HG03457 (cell line): ENCODE measurements around the gene DMGDH.

ENCODE experiments used
- ATAC-seq: cut with Tn5 transposase; IDR thresholded peaks from one replicate; pipeline ENCODE4 v1.9.1; 2021; ENCODE audit warnings: moderate number of reproducible peaks; ENCODE audit not compliant: unreplicated experiment

The DMGDH gene

DNA sequence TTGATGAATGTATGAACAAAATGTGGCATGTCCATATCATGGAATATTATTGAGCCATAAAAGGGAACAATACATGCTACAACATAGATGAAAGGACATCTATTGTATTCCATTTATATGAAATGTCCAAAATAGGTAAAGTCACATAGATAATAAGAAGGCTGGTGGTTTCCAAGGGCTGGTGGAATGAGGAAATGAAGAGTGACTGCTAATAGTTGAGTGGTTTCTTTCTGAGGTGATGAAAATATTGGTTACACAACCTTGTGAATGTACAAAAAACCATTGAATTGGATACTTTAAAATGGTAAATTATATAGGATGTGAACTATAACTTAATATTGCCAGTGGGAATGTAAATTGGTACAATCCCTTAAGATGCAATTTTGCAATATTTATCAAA is 89.6 kb downstream of the DMGDH start:
- ATAC-seq: no peak

DNA sequence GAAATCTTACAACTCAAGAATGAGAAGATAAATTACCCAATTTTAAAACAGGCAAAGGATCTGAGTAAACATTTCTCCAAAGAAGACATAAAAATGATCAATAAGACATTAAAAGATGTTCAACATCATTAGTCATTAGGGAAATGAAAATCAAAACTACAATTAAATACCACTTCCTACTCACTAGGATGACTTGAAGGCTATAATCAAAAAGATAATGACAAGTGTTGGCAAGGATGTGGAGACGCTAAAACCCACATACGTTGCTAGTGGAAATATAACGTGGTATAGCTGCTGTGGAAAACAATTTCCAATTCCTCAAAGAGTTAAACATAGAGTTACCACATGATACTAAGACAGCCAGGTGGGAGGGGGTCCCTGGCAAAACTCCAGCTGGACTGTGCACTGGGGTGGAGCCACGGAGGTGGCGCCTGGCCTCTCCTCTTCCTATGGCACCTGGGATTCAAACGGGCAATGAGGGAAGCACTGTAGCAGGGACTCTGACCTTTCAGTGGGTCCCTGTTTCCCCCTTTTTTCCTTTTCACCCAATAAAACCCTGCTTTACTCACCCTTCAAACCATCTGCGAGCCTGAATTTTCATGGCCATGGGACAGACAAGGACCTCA is 90.2 kb downstream of the DMGDH start:
- no peak for ATAC-seq

DNA sequence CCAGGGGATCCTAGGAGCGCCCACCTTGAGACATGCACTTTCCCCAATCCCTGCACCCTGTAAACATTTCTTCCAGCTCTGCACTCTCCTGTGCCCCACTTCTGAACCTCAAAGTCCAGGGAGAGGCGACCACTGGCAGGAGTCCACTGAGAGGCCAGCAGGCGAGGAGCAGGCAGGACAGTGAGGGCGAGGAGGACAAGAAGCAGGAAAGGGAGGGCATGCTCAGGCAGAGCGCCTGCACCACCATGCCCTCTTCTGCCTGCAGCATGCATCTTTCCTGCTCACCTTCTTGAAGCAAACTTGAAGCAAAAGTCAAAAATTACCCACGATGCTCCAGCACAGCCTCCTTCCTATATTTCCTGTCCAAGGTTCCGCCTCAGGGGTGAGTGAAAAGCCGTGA is 94.4 kb downstream of the DMGDH start:
- no peak for ATAC-seq

DNA sequence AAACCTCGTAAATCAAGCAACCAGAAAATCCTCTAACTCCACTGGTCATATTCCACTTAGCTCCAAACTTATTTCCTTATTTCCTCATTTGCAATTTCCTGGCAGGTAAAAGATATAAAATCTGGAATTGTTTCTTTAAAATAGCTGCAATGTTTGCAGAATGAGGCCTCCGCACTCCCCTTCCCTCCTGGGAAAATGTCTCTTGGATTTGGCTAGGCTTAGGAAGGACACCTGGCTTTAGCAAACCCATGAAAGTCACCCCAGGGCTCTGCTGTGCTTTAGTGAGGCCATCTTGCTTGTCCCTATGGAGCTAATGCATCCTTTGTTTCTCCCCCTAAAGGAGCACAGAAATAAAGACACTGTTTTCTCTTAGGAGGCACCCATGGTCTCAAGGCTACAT is 94.9 kb downstream of the DMGDH start:
- ATAC-seq: no peak

DNA sequence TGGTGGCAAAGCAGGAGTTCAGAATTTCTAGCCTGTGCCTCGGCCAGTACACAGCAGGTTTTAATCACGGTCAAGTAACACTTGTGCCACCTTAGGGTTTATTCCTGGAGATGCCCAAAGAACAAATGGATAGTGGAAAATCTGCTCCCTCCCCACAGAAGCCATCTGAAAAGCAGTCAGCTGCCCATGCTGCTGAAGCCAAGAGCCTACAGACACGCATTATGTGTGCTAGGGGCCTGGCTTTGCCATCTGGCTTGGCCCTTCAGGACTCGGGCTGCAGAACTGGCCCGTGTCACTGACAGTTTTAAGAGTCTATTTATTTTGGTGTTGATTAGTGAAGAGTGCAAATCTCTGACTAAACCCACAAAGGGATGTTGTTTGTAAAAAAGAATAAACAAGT is 95.5 kb downstream of the DMGDH start:
- no peak for ATAC-seq

DNA sequence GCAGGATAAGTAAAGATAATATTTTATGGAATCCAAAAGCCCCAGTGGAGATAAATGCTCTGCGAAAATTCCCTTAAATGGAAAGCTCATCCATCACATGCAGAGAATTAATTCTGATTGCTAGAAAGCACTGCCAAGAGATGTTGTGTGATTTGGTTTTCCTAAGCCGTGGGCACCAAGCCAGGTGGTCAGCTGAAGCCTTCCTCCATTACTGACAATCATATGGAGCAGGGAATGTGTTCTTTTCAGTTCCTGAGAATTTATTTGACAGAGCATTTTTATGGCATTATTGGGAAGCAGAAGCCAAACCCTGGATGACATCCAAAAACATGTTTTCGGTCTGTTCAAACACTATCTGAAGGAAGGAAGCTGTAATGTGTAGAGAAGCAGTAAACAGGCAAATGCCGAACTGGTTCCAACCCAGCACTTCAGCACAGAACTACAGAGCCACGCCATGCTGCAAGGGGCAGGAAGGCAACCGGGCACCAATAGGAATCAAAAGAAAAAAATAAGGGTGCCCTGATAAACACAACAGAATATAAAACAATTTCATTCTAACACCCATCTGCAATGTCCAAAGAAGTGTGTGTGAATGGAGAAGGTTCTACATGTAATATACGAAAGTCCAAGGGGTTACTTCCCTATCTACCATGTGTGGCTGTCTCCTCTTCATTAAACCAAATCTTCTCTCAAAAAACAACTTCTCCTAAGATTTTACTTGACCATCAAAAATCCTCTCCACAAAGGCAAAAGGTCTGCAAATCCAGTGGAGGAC is 96.6 kb downstream of the DMGDH start:
- no peak for ATAC-seq

DNA sequence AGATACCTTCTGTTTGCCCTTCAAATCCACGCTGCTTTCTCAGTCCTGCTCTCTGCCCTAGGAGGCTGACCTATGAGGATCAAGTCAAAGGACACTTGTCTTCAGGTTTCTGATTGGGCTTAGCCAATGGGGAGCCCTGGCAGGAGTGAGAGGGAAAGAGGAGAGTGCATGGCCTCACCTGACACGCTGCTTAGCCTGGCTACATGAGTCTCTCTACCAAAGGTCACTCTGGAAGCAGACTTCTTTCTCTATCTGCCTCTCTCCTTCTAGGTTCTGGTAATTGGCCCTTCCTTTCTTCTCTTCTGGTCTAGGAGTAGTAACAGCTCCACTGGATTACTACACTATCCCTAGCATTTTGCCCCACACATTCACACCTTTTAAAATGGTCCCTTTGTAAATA is 97.5 kb downstream of the DMGDH start:
- ATAC-seq: no peak

DNA sequence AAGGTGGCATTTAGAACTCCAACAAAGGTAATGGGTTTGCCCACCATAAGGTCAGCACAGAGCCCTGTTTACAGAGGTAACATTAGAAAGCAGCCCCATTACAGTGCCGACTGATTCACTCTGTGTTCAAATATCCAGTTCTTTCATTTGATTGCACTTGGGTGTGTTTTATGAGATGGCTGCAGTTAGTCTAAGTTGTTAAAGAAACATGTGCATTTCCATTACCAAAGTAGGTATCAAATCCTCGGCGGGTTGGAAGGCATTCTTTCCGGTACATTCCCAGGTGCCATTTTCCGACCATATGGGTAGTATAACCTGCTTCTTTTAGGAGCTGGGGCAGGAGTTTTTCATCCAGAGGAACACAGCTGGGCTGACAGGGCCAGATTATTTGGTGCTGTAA is 100.7 kb downstream of the DMGDH start:
- ATAC-seq: no peak

DNA sequence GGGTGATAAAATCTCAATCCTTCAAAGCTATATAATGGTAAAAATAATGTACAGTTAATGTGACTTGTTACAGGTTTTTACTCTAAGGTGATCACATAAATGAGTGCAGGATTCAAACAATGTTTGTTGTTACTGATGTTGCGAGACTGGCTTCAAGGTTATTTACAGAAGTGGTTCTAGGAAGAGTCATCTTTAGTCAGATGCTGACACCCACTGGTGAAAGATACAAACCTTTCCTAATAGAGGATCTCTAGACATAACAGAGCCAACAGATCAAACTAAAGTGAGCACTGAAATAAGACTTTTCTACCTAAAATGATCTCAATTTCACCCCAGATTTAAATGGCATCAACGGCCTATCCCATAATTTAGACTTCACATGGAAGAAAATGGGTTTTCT is 104.6 kb downstream of the DMGDH start:
- no peak for ATAC-seq

DNA sequence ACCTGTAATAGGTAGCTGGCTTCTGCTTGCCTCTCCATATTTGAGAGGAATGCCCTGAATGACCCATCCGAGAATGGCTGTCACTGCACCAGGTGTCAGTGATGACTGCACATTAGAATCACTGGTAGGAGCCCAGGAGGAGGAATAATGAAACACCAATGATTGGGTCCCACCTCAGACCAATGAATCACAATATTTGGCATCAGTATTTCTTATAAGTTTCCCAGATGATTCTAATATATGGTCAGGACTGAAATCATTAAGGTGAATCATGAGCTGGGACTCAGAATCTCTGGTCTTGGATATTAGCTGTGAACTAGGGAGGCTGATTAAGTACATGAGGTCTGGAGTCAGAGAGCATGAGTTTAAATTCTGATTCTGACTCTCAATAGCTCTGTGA is 107.7 kb downstream of the DMGDH start:
- ATAC-seq: no peak

DNA sequence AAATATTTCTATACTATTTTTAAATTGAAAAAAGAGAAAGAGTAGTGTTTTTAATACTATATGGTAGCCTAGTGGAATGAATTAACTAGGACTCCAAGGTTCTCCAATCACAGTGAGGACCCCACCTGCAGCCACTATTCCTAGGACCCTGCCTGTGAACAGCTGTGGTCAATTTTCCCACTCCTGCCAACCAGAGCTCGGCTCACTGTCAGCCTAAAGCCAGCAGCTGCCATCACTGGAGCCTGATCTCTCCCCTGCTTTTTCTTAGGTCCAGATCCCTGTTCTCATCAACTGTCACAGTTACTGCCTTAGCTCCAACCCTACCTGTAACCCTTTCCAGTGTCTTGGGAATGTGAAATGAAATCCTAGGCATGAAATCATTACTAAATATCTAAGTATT is 109.7 kb downstream of the DMGDH start:
- no peak for ATAC-seq

DNA sequence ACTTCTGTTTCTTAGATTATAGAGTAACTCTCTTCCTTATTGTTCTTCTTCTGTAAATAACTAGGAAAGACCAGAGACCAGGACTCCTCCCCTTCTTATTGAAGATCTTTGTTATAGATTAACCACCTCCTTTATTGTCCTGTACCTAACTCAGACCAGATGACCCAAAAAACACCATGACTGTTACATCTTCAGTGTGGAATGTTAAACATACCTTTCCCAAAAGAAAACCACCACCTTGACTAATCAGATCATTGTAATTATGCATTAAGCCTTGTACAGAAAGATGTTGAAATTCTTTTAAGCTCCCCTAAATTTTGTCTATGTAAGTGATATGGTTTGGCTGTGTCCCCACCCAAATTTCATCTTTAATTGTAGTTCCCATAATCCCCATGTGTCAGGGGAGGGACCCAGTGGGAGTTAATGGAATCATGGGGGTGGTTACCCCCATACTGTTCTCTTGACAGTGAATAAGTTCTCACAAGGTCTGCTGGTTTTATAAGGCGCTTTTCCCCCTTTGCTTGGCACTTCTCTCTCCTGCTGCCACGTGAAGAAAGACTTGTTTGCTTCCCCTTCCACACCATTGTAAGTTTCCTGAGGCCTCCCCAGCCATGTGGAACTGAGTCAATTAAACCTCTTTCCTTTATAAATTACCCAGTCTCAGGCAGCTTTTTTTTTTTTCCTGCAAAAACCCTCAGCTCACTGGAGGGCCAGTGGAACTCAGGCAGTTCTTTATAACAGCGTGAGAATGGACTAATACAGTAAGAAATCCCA is 110.6 kb downstream of the DMGDH start:
- ATAC-seq: no peak

DNA sequence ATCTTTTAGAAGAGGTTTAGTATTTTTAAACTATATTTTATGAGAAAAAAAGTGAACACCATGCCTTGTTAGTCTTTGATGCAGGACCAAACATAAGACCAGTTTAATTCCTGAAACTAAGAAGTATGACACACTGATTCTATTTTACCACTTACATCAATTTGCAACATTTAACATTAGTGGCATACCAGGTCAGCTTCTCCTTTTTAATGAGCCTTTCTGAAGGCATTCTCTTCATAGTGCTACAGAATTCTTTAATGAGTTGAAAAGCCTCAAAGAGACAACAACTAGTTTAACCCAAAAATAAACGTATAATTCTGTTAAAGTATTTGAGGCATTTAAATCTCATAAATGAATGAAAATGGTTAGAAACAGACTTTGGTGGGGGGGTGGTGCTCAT is 112.6 kb downstream of the DMGDH start:
- ATAC-seq: no peak

DNA sequence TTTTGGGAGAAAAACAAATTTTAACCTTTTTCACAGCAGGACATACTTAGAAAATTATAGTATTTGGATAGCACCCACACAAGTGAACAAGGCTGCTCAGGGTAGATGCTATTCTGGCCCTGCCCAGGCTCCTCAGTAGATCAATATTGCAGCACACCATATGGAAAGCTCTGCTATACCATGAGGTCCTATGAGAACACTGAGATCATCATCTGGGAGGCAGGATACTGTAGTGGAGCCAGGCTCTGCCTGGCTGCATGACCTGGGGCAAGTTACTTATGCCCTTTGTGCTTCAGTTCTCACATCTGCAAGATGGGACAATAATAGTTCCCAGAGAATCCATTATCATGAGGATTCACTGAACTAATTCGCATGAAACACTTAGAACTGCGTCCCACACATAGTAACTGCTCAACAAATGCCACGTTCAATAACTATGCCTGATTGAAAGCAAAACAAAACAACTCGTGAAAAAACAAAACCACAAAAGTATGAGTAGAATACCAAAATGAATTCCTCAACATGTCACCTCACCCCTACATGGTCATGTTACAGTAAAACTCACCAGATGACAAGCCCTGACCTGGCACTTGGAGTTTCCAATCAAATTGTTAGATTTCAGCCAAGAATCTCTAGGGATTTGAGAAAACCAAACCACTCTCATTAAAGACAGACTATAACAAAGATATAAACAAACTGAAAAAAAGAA is 116.2 kb downstream of the DMGDH start:
- ATAC-seq: no peak
